Activated B cell treated with CpG ODN at 0.5 μM for 24 hours (primary cell): Measurements from ENCODE around the gene SLC44A1. TPM values are rescaled to one million over a fixed set of nuclear protein-coding genes. Genes with fewer than 3 reads are reported as not detected.

Experiments
- ATAC-seq: fragments of 200-7000 bp; cut with Tn5 transposase; one replicate; pipeline ENCODE4 v1.10.0; 2021; ENCODE audit warnings: low read depth, mild to moderate bottlenecking, moderate library complexity
- CTCF ChIA-PET: fragments of 350-600 bp; sonication (Branson Sonifier 250); formaldehyde crosslinking; loops from one replicate; lab custom pipeline; 2021; ENCODE audit warnings: antibody characterized with exemption; lab: Charles Lee
- POLR2A ChIA-PET: fragments of 350-600 bp; sonication (Branson Sonifier 250); formaldehyde crosslinking; loops from one replicate; lab custom pipeline; 2021; ENCODE audit warnings: antibody characterized with exemption; lab: Charles Lee
- DNase-seq: peaks from one replicate; pipeline ENCODE4 v3.0.0; 2022
- H3K27ac Mint-ChIP-seq: one replicate; pipeline ENCODE4 v1.8.0; 2020; ENCODE audit warnings: mixed read lengths
- H3K27me3 Mint-ChIP-seq: one replicate; pipeline ENCODE4 v1.8.0; 2021; ENCODE audit warnings: mixed read lengths
- H3K36me3 Mint-ChIP-seq: one replicate; pipeline ENCODE4 v1.8.0; 2021; ENCODE audit warnings: low read depth, mixed read lengths
- H3K4me1 Mint-ChIP-seq: one replicate; pipeline ENCODE4 v1.8.0; 2021; ENCODE audit warnings: mixed read lengths
- H3K4me3 Mint-ChIP-seq: one replicate; pipeline ENCODE4 v1.8.0; 2020; ENCODE audit warnings: mild to moderate bottlenecking, mixed read lengths
- H3K9me3 Mint-ChIP-seq: one replicate; pipeline ENCODE4 v1.8.0; 2020; ENCODE audit warnings: mixed read lengths
- intact Hi-C: fragments of 100-400 bp; cut with micrococcal nuclease; formaldehyde crosslinking; loops from one replicate; pipeline ENCODE4 v1.15.1; 2024
- total RNA-seq: library from RNA; stranded (reverse); gene quantifications from 2 replicates; pipeline ENCODE4 v1.2.3, GENCODE V29; 2022
- TF ChIP-seq, protein P1 (sequence below): fragments of 200-600 bp; IDR thresholded peaks from one replicate; pipeline ENCODE4 v1.8.0; 2022; ENCODE audit warnings: antibody characterized with exemption, mild to moderate bottlenecking

The SLC44A1 gene
- total RNA-seq, 1 donor from 2014 or later: 10.1 TPM

DNA sequence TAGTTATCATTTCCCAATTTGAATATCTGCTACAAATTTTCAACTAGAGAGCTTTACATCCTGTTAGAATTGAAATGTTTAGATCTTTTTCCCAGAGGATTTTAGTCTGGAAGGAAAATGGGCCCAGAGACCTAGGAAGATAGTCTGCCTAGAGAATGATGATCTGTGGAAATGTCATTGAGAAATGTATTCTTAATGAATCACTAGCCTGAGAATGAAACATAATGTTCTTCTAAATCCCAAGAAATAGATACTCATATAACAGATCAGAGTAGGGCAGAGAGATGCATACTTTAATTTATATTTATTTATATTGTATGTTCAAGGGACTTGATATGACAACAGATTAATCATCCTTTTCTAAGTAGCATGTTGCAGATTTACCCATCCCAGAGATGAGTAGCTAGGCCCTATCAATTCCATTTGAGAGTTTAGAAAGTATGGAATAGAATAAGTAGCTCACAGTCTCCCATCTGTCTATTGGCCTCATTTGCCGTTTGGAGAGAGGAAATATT is 25.1 kb upstream of the SLC44A1 start:
- POLR2A ChIA-PET: no interaction called here
- ATAC-seq (no peak), DNase-seq (no peak)
- Mint-ChIP-seq H3K27me3 (no peaks in the 10 kb centered on the region), H3K4me3 (no peak overlapping the region), H3K27ac (no peak overlapping the region), H3K4me1 (no peaks in the 10 kb centered on the region), H3K36me3 (peaks cover 3% of the 10 kb centered on the region), H3K9me3 (peaks cover 11% of the 10 kb centered on the region)
- intact Hi-C loops: no loop called here
- TF ChIP-seq, protein P1, sequence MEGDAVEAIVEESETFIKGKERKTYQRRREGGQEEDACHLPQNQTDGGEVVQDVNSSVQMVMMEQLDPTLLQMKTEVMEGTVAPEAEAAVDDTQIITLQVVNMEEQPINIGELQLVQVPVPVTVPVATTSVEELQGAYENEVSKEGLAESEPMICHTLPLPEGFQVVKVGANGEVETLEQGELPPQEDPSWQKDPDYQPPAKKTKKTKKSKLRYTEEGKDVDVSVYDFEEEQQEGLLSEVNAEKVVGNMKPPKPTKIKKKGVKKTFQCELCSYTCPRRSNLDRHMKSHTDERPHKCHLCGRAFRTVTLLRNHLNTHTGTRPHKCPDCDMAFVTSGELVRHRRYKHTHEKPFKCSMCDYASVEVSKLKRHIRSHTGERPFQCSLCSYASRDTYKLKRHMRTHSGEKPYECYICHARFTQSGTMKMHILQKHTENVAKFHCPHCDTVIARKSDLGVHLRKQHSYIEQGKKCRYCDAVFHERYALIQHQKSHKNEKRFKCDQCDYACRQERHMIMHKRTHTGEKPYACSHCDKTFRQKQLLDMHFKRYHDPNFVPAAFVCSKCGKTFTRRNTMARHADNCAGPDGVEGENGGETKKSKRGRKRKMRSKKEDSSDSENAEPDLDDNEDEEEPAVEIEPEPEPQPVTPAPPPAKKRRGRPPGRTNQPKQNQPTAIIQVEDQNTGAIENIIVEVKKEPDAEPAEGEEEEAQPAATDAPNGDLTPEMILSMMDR: no peak
- CTCF ChIA-PET: no interaction called here

DNA sequence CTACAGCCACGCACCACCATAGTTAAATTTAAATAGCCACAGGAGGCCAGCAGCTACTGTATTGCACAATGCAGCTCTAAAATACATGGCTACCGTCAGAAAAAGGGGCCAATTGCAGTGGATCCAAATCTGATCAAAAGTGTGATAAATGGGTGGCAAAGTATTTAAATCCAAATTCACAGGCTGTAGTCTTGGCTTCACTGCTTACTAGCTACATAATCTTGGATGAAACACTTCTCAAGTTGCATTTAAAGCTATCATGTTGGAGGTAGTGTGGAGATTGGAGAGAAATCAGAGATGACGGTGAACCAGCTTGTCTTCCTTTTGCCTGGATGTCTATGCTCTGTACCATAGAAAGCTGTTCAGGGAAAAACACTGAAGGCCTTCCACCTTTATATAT is 24.0 kb upstream of the SLC44A1 start:
- DNase-seq: no peak
- Mint-ChIP-seq H3K4me3 (no peak overlapping the region), H3K4me1 (no peaks in the 10 kb centered on the region), H3K9me3 (peaks cover 18% of the 10 kb centered on the region), H3K27me3 (peaks cover 3% of the 10 kb centered on the region), H3K36me3 (peaks cover 8% of the 10 kb centered on the region), H3K27ac (no peak overlapping the region)
- TF ChIP-seq, protein P1: no peak
- POLR2A ChIA-PET: no interaction called here
- no peak for ATAC-seq
- CTCF ChIA-PET: no interaction called here
- intact Hi-C loops: no loop called here

DNA sequence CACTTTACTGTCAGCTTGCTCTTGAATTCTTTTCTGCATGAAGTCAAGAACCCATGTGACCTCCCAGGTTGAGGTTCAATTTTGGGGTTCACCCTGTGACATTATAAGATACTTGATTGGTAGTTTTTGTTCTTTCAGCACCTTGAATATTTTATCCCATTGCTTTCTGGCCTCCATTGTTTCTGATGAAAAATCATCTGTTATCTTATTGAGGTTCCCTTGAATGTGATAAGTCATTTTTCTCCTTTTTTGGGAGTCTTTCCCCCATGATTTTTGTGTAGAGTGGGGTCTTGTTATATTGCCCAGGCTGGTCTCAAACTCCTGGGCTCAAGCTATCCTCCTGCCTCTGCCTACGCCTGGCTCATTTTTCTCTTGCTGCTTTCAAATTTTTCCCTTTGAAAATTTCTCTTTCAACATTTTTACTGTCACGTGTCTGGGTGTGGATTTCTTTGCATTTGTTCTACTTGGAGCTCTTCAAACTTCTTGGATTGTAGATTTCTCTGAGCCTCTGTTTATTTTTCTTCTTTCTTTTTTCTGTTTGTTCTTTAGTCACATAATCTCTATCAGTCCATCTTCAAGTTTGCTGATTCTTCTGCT is 20.8 kb upstream of the SLC44A1 start:
- intact Hi-C loops: no loop called here
- ChIA-PET POLR2A (no interaction called here), CTCF (no interaction called here)
- no peaks in the 10 kb centered on the region for H3K4me1 Mint-ChIP-seq
- H3K27ac Mint-ChIP-seq: no peak overlapping the region
- DNase-seq: no peak
- H3K27me3 Mint-ChIP-seq: peaks cover 10% of the 10 kb centered on the region
- H3K4me3 Mint-ChIP-seq: no peak overlapping the region
- ATAC-seq: no peak
- TF ChIP-seq, protein P1: no peak
- peaks cover 8% of the 10 kb centered on the region for H3K36me3 Mint-ChIP-seq
- peaks cover 22% of the 10 kb centered on the region for H3K9me3 Mint-ChIP-seq

DNA sequence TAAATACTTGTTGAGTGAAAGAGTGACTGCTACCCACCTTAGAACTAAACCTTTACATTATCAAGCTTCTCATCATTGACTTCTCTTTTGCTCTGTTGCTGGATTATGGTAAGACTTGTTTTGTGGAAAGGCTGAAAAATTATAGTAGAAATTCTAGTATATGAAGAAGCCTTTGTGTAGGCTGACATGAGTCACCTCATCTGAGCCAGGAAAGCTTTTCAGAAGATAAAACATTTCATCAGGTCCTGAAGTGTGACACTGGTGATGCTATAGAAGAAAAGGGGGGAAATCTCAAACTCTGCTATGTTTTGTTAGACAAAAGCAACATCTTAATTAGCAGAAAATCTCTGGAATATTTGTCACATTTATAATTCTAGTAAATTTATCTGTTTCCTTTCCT is 18.4 kb upstream of the SLC44A1 start:
- peaks cover 22% of the 10 kb centered on the region for H3K9me3 Mint-ChIP-seq
- no peak overlapping the region for H3K4me3 Mint-ChIP-seq
- peaks cover 8% of the 10 kb centered on the region for H3K36me3 Mint-ChIP-seq
- ChIA-PET CTCF (no interaction called here), POLR2A (no interaction called here)
- H3K4me1 Mint-ChIP-seq: no peaks in the 10 kb centered on the region
- intact Hi-C loops: no loop called here
- no peak overlapping the region for H3K27ac Mint-ChIP-seq
- ATAC-seq (no peak), DNase-seq (no peak)
- TF ChIP-seq, protein P1: no peak
- H3K27me3 Mint-ChIP-seq: peaks cover 12% of the 10 kb centered on the region

DNA sequence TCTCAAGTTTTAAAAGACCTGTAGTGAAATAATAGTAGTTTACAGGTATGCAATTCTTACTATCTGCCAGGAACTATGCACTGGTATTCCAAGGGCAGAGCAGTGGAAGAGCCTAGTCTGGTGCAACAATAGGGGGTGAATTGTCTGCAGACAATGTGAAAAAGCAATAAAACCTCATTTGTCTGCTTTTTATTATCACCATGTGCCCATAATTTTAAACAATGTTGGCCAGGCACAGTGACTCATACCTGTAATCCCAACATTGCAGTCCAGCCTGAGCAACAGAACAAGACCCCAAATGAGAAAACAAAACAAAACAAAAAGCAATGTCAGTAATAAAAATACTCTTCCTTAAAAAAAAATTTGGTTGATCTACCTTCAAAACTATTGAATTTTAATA is 12.2 kb upstream of the SLC44A1 start:
- intact Hi-C loops: no loop called here
- no peak overlapping the region for H3K4me3 Mint-ChIP-seq
- no peak overlapping the region for H3K27ac Mint-ChIP-seq
- ATAC-seq: no peak
- DNase-seq: no peak
- H3K27me3 Mint-ChIP-seq: peaks cover 2% of the 10 kb centered on the region
- no peaks in the 10 kb centered on the region for H3K36me3 Mint-ChIP-seq
- TF ChIP-seq, protein P1: no peak
- no peaks in the 10 kb centered on the region for H3K4me1 Mint-ChIP-seq
- H3K9me3 Mint-ChIP-seq: no peaks in the 10 kb centered on the region
- CTCF ChIA-PET: no interaction called here
- POLR2A ChIA-PET: no interaction called here
